MM.1S (cell line): ENCODE data around the gene ZCCHC3.

Experiments used
- DNase-seq: peaks from one replicate; pipeline ENCODE4 v3.0.0-alpha.2; 2015
- H2AFZ ChIP-seq: fragments of 300-600 bp; sonication (generic); 2 replicates; pipeline ENCODE4 v1.6.0; 2016; ENCODE audit warnings: antibody characterized with exemption, low read length
- H3F3A ChIP-seq: fragments of 300-600 bp; sonication (generic); 2 replicates; pipeline ENCODE4 v1.6.1; 2016; ENCODE audit warnings: mild to moderate bottlenecking, antibody characterized with exemption, low read length, moderate library complexity, mixed read lengths; ENCODE audit not compliant: insufficient read depth
- H3K27ac ChIP-seq: fragments of 300-600 bp; sonication (generic); 2 replicates; pipeline ENCODE4 v1.5.1; 2016; ENCODE audit warnings: mild to moderate bottlenecking, low read length
- H3K27me3 ChIP-seq: fragments of 300-600 bp; sonication (generic); replicated peaks from 2 replicates; pipeline ENCODE4 v1.6.0; 2016; ENCODE audit warnings: low read length; ENCODE audit not compliant: insufficient read depth
- H3K36me3 ChIP-seq: fragments of 300-600 bp; sonication (generic); replicated peaks from 2 replicates; pipeline ENCODE4 v1.6.1; 2016; ENCODE audit warnings: mild to moderate bottlenecking, low read length, mixed read lengths; ENCODE audit not compliant: insufficient read depth
- H3K4me1 ChIP-seq: fragments of 300-600 bp; sonication (generic); 2 replicates; pipeline ENCODE4 v1.6.1; 2016; ENCODE audit warnings: low read length, mixed read lengths
- H3K4me2 ChIP-seq: fragments of 300-600 bp; sonication (generic); 2 replicates; pipeline ENCODE4 v1.6.0; 2016; ENCODE audit warnings: low read depth, low read length
- H3K4me3 ChIP-seq: fragments of 300-600 bp; sonication (generic); 2 replicates; pipeline ENCODE4 v1.5.1; 2016; ENCODE audit warnings: low read length, mixed read lengths
- H3K79me2 ChIP-seq: fragments of 300-600 bp; sonication (generic); 2 replicates; pipeline ENCODE4 v1.6.1; 2016; ENCODE audit warnings: mixed run types, low read length, mixed read lengths
- H3K9ac ChIP-seq: fragments of 300-600 bp; sonication (generic); 2 replicates; pipeline ENCODE4 v1.6.1; 2016; ENCODE audit warnings: low read length, mixed read lengths
- H3K9me2 ChIP-seq: fragments of 300-600 bp; sonication (generic); replicated peaks from 2 replicates; pipeline ENCODE4 v1.6.1; 2016; ENCODE audit warnings: mild to moderate bottlenecking, low read length, mixed read lengths; ENCODE audit not compliant: insufficient read depth
- H3K9me3 ChIP-seq: fragments of 300-600 bp; sonication (generic); replicated peaks from 2 replicates; pipeline ENCODE4 v1.6.1; 2016; ENCODE audit warnings: mild to moderate bottlenecking, low read length, mixed read lengths; ENCODE audit not compliant: insufficient read depth
- H4K20me1 ChIP-seq: fragments of 300-600 bp; sonication (generic); 2 replicates; pipeline ENCODE4 v1.6.1; 2016; ENCODE audit warnings: mild to moderate bottlenecking, low read length, moderate library complexity, mixed read lengths; ENCODE audit not compliant: insufficient read depth
- EZH2 ChIP-seq: fragments of 300-600 bp; sonication (generic); optimal IDR thresholded peaks from 2 replicates; pipeline ENCODE3; 2017; ENCODE audit warnings: low read depth, mild to moderate bottlenecking, antibody characterized with exemption, low read length, mixed read lengths
- EZH2phosphoT487 ChIP-seq: fragments of 300-600 bp; sonication (generic); IDR thresholded peaks from 2 replicates; pipeline ENCODE4 v1.6.1; 2018; ENCODE audit warnings: antibody characterized with exemption, low read length
- TF ChIP-seq, protein P1 (sequence below): fragments of 300-600 bp; sonication (generic); IDR thresholded peaks from 2 replicates; pipeline ENCODE4 v1.5.1; 2016; ENCODE audit warnings: antibody characterized with exemption, low read length, mixed read lengths

ZCCHC3 gene

DNA sequence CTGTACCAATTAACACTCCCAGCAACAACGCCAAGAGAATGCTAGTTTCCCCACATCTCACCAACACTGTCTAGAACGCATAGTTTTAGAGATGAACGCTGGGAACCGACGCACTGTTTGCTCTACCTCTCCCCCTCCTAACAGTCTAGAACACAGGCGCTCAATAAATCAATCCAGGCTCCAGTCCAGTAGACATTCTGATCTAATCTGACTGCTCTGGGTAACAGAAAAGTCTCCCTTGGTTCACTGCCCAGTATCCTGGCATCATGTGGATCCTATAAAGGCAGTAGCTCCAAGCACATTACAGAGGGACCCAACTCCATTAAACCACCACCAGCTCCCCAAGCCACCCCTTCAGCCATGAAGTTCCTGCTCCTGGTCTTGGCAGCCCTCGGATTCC lies 40.0 kb upstream of the ZCCHC3 start, which contains the start of gene DEFB132:
Gene DEFB132, plus strand, starts transcription at position 306 of the 400 bp plus-strand sequence. Its CDS starts 55 bp downstream, at position 361.
- no peaks in the 10 kb centered on the region for H3K9me2 ChIP-seq
- no peaks in the 10 kb centered on the region for H3K36me3 ChIP-seq
- no peaks in the 10 kb centered on the region for H3F3A ChIP-seq
- DNase-seq, result no peak
- no peak within 1 kb of the TSS for H3K4me3 ChIP-seq
- H3K9ac ChIP-seq, result no peak within 1 kb of the TSS
- H3K4me2 ChIP-seq, result no peak within 1 kb of the TSS
- H3K9me3 ChIP-seq, result no peaks in the 10 kb centered on the region
- no peaks in the 10 kb centered on the region for H3K27me3 ChIP-seq
- no peak within 1 kb of the TSS for H3K27ac ChIP-seq
- TF ChIP-seq EZH2, result no peak
- TF ChIP-seq, protein P1, sequence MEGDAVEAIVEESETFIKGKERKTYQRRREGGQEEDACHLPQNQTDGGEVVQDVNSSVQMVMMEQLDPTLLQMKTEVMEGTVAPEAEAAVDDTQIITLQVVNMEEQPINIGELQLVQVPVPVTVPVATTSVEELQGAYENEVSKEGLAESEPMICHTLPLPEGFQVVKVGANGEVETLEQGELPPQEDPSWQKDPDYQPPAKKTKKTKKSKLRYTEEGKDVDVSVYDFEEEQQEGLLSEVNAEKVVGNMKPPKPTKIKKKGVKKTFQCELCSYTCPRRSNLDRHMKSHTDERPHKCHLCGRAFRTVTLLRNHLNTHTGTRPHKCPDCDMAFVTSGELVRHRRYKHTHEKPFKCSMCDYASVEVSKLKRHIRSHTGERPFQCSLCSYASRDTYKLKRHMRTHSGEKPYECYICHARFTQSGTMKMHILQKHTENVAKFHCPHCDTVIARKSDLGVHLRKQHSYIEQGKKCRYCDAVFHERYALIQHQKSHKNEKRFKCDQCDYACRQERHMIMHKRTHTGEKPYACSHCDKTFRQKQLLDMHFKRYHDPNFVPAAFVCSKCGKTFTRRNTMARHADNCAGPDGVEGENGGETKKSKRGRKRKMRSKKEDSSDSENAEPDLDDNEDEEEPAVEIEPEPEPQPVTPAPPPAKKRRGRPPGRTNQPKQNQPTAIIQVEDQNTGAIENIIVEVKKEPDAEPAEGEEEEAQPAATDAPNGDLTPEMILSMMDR, result no peak
- no peak for TF ChIP-seq EZH2phosphoT487
- no peaks in the 10 kb centered on the region for H3K79me2 ChIP-seq
- H4K20me1 ChIP-seq, result no peaks in the 10 kb centered on the region
- H3K4me1 ChIP-seq, result no peaks in the 10 kb centered on the region
- H2AFZ ChIP-seq, result no peak within 1 kb of the TSS

DNA sequence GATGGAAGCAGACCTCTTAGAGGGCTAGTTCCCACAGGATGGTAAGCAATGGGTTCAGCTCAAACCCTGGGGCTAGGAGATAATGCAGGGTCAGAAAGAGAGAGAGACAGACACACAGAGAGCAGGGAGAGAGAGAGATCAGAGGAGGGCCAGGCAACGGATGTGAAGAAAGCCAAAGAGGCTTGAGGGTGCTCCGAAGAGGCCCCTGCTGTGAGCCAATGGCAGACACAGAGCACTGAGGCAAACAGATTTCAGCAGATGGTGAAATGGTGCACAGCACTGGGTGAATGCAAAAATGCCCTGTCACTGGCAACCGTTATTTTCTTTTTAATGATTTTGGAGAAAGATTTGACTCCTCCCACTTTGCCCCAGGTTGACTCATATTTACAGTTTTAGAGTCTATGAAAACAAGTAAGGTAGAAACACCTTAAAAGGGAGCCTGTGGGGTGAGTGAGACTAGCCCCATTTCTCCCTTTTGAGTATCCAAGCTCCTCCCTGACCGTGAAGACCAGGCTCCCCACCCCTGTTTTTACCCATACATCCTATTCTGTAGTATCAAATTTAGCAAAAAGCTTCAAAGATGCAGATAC lies 39.0 kb upstream of the ZCCHC3 start:
- Histone ChIP-seq H3K4me1 (no peaks in the 10 kb centered on the region), H3K4me3 (no peak overlapping the region), H3F3A (no peaks in the 10 kb centered on the region), H3K79me2 (no peaks in the 10 kb centered on the region), H4K20me1 (no peaks in the 10 kb centered on the region), H2AFZ (no peak overlapping the region), H3K4me2 (no peak overlapping the region), H3K9ac (no peak overlapping the region), H3K36me3 (no peaks in the 10 kb centered on the region), H3K27ac (no peak overlapping the region), H3K9me3 (no peaks in the 10 kb centered on the region), H3K27me3 (no peaks in the 10 kb centered on the region), H3K9me2 (no peaks in the 10 kb centered on the region)
- no peak for DNase-seq
- TF ChIP-seq EZH2, result no peak

DNA sequence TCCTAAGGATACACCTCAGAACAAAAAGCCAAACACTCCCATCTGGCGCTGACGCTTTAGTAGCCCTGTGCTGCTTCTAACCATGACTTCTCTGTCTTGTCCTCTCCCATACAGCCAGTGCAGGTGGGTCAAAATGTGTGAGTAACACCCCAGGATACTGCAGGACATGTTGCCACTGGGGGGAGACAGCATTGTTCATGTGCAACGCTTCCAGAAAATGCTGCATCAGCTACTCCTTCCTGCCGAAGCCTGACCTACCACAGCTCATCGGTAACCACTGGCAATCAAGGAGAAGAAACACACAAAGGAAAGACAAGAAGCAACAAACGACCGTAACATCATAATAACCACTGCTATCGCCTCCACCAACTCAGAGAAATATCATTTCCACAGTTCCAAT lies 38.4 kb upstream of the ZCCHC3 start:
- Histone ChIP-seq H4K20me1 (no peaks in the 10 kb centered on the region), H3K27me3 (no peaks in the 10 kb centered on the region), H3K79me2 (no peaks in the 10 kb centered on the region), H3K27ac (no peak overlapping the region), H3K9ac (no peak overlapping the region), H2AFZ (no peak overlapping the region), H3K4me2 (no peak overlapping the region), H3K9me3 (no peaks in the 10 kb centered on the region), H3F3A (no peaks in the 10 kb centered on the region), H3K4me1 (no peaks in the 10 kb centered on the region), H3K36me3 (no peaks in the 10 kb centered on the region), H3K9me2 (no peaks in the 10 kb centered on the region), H3K4me3 (no peak overlapping the region)
- TF ChIP-seq EZH2 (no peak), EZH2phosphoT487 (no peak)
- TF ChIP-seq, protein P1, result peak; percentile 43
- DNase-seq, result peak; percentile 46

DNA sequence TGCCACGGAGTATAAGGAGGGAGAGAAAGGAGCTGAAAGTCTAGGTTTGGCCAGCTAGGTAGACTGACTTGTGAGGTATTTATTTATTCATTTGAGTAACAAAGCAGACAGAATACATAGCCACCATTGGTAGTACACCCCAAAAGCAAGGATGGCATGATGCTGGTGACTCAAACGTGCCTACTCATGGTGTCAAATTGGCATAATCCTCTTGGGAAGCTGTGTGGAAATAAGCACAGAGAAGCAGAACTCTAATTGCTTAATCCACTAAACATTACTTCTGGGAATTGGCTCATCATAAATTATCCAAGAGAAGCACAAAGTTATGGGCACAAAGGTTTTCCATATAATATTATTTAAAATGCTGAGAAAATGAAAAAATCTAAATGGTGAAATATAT lies 37.4 kb upstream of the ZCCHC3 start:
- Histone ChIP-seq H3K79me2 (no peaks in the 10 kb centered on the region), H4K20me1 (no peaks in the 10 kb centered on the region)

More for the DNA sequence above, 37.4 kb upstream of the ZCCHC3 start:
- H3K27me3 ChIP-seq, result no peaks in the 10 kb centered on the region
- no peak overlapping the region for H2AFZ ChIP-seq
- no peak overlapping the region for H3K4me2 ChIP-seq
- DNase-seq, result no peak
- H3K9me3 ChIP-seq, result no peaks in the 10 kb centered on the region
- no peaks in the 10 kb centered on the region for H3K9me2 ChIP-seq
- no peaks in the 10 kb centered on the region for H3K36me3 ChIP-seq
- no peak overlapping the region for H3K4me3 ChIP-seq
- TF ChIP-seq EZH2phosphoT487 (no peak), EZH2 (no peak)
- TF ChIP-seq, protein P1, result no peak
- no peaks in the 10 kb centered on the region for H3F3A ChIP-seq
- H3K4me1 ChIP-seq, result no peaks in the 10 kb centered on the region
- H3K9ac ChIP-seq, result no peak overlapping the region
- H3K27ac ChIP-seq, result no peak overlapping the region
